KOPT-K1 (cell line): ENCODE results near the gene FAT4.

Experiments
- H3K27ac ChIP-seq: fragments of 200-600 bp; sonication (generic); 2 replicates; pipeline ENCODE4 v1.5.1; 2016; ENCODE audit warnings: antibody characterized with exemption, mild to moderate bottlenecking, low read depth, low read length; ENCODE audit not compliant: poor library complexity, severe bottlenecking
- H3K36me3 ChIP-seq: fragments of 200-600 bp; sonication (generic); 2 replicates; pipeline ENCODE4 v1.5.1; 2017; ENCODE audit warnings: antibody characterized with exemption, mild to moderate bottlenecking, low read length, moderate library complexity; ENCODE audit not compliant: insufficient read depth
- H3K9me3 ChIP-seq: fragments of 200-600 bp; sonication (generic); 2 replicates; pipeline ENCODE4 v1.5.1; 2017; ENCODE audit warnings: antibody characterized with exemption, low read length, mild to moderate bottlenecking; ENCODE audit not compliant: insufficient read depth, poor library complexity, severe bottlenecking

The FAT4 gene

GRCh38 chr4:125306533-125306932 is 8.2 kb upstream of the FAT4 start:
- H3K9me3 ChIP-seq: no peaks in the 10 kb centered on the region

GRCh38 chr4:125311503-125311902 is 3.3 kb upstream of the FAT4 start:
- Histone ChIP-seq H3K27ac (no peak overlapping the region), H3K9me3 (peaks cover 9% of the 10 kb centered on the region), H3K36me3 (no peaks in the 10 kb centered on the region)

More at GRCh38 chr4:125306533-125306932, 8.2 kb upstream of the FAT4 start:
- Histone ChIP-seq H3K27ac (no peak overlapping the region), H3K36me3 (no peaks in the 10 kb centered on the region)

- Histone ChIP-seq H3K9me3 (peaks cover 16% of the 10 kb centered on the region), H3K27ac (no peak overlapping the region), H3K36me3 (no peaks in the 10 kb centered on the region)
Measured at GRCh38 chr4:125313497-125313896, 1.3 kb upstream of the FAT4 start.

GRCh38 chr4:125313989-125314667 is 627 bp upstream of the FAT4 start:
- H3K27ac ChIP-seq: no peak overlapping the region
- peaks cover 16% of the 10 kb centered on the region for H3K9me3 ChIP-seq
- no peaks in the 10 kb centered on the region for H3K36me3 ChIP-seq

- Histone ChIP-seq H3K36me3 (no peaks in the 10 kb centered on the region), H3K27ac (no peak overlapping the region), H3K9me3 (peaks cover 16% of the 10 kb centered on the region)
Measured at GRCh38 chr4:125315576-125316400, 1.0 kb downstream of the FAT4 start.

- Histone ChIP-seq H3K36me3 (no peaks in the 10 kb centered on the region), H3K27ac (no peak overlapping the region), H3K9me3 (peaks cover 16% of the 10 kb centered on the region)
Measured at GRCh38 chr4:125316401-125316790, 1.6 kb downstream of the FAT4 start.

GRCh38 chr4:125316791-125317524 is 2.2 kb downstream of the FAT4 start:
- Histone ChIP-seq H3K36me3 (no peaks in the 10 kb centered on the region), H3K27ac (no peak overlapping the region), H3K9me3 (peaks cover 16% of the 10 kb centered on the region)

- Histone ChIP-seq H3K27ac (no peak overlapping the region), H3K9me3 (peaks cover 16% of the 10 kb centered on the region), H3K36me3 (no peaks in the 10 kb centered on the region)
Measured at GRCh38 chr4:125317525-125317877, 2.7 kb downstream of the FAT4 start.

GRCh38 chr4:125319311-125319710 is 4.6 kb downstream of the FAT4 start:
- peaks cover 16% of the 10 kb centered on the region for H3K9me3 ChIP-seq
- H3K36me3 ChIP-seq: no peaks in the 10 kb centered on the region
- no peak overlapping the region for H3K27ac ChIP-seq

- Histone ChIP-seq H3K9me3 (peaks cover 4% of the 10 kb centered on the region), H3K36me3 (no peaks in the 10 kb centered on the region), H3K27ac (no peak overlapping the region)
Measured at GRCh38 chr4:125321709-125322365, 7.1 kb downstream of the FAT4 start.

GRCh38 chr4:125322366-125322730 is 7.6 kb downstream of the FAT4 start:
- no peaks in the 10 kb centered on the region for H3K9me3 ChIP-seq
- H3K36me3 ChIP-seq: no peaks in the 10 kb centered on the region
- H3K27ac ChIP-seq: no peak overlapping the region

GRCh38 chr4:125323654-125324053 is 8.9 kb downstream of the FAT4 start:
- no peaks in the 10 kb centered on the region for H3K9me3 ChIP-seq
- H3K27ac ChIP-seq: no peak overlapping the region
- H3K36me3 ChIP-seq: no peaks in the 10 kb centered on the region

GRCh38 chr4:125325733-125326132 is 11.0 kb downstream of the FAT4 start:
- no peaks in the 10 kb centered on the region for H3K9me3 ChIP-seq

GRCh38 chr4:125331116-125331515 is 16.4 kb downstream of the FAT4 start:
- Histone ChIP-seq H3K36me3 (no peaks in the 10 kb centered on the region), H3K27ac (no peak overlapping the region), H3K9me3 (no peaks in the 10 kb centered on the region)

More at GRCh38 chr4:125325733-125326132, 11.0 kb downstream of the FAT4 start:
- no peak overlapping the region for H3K27ac ChIP-seq
- H3K36me3 ChIP-seq: no peaks in the 10 kb centered on the region

GRCh38 chr4:125334926-125335325 is 20.2 kb downstream of the FAT4 start:
- H3K36me3 ChIP-seq: no peaks in the 10 kb centered on the region
- no peak overlapping the region for H3K27ac ChIP-seq

More at GRCh38 chr4:125334926-125335325, 20.2 kb downstream of the FAT4 start:
- H3K9me3 ChIP-seq: no peaks in the 10 kb centered on the region
